Heart left ventricle (tissue), 13 donors: ENCODE results near the gene LRRC18.

ENCODE experiments used
- POLR2A ChIP-seq, 2 donors: fragments of 450-650 bp; IDR thresholded peaks; one replicate each; pipeline ENCODE4 v1.6.1; 2017; ENCODE audit warnings: antibody characterized with exemption in 2 of 2, mild to moderate bottlenecking in 2 of 2, moderate library complexity in 2 of 2
- TF ChIP-seq, protein P1 (sequence below), 12 donors: fragments of 200-600 bp; sonication (generic) in 4 of 12; IDR thresholded peaks; one replicate each; pipeline versions ENCODE4 v1.5.0 to v1.8.0; 2018 to 2022; ENCODE audit warnings: antibody characterized with exemption in 12 of 12, mild to moderate bottlenecking in 5 of 12
- donor health status: ischemic (EF 13 %, LVEDD 7.1; RV severe dilation, severe dysfunction).
- donor health status: DM: no; HTN: yes; CAD: no.
- donor health status: DM: no; HTN: no; CAD: no.
- donor health status: ischemic (EF 25% LVEDD 6.9; RV normal size, moderate dysfunction).
- donor health status: ischemic (EF 25% LVEDD 5.7; RV mildly dilated, moderate dysfunction).
- donor health status: ischemic (EF 35%, LVEDD 5.7; RV mildly dilated, moderate dysfunction).
- donor health status: nonischemic (EF 11% LVEDD 7.7; RV severe dilation, severe dysfunction).
- donor health status: DM: yes; HTN: yes; CAD: no.
- donor health status: PGD.
- donor health status: ischemic (EF 29% LVEDD 5.4; RV normal size, mild dysfunction).
- donor health status: nonischemic (EF 23%, LVEDD 6.1; RV moderate dilation, normal function).

DNA sequence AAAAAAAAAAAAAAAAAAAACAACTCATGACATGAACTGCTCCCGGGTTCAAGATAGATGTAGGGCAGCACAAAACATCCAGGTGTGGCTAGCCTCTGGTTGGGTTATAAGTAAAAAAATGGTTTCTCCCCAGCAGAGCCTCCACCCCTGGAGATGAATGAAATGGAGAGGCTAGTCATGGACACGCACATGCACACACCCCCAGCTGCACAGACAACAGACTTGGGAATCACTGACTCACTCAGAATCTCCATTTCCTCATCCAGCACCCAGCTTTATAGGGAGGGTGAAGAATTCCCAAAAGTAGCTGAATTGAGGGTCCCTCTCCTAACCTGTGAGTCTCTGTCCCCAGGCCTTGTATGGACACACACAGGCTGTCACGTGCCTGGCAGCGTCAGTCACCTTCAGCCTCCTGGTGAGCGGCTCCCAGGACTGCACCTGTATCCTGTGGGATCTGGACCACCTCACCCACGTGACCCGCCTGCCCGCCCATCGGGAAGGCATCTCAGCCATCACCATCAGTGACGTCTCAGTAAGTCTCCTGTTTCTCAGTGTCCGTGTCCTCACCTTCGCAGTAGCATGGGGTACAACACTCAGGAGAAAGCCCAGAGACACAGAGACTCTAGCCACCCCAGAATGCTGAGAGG, 35.0 kb upstream of the LRRC18 start:
- no peak for TF ChIP-seq POLR2A (IDR thresholded peaks at IDR 0.05)
- TF ChIP-seq, protein P1, sequence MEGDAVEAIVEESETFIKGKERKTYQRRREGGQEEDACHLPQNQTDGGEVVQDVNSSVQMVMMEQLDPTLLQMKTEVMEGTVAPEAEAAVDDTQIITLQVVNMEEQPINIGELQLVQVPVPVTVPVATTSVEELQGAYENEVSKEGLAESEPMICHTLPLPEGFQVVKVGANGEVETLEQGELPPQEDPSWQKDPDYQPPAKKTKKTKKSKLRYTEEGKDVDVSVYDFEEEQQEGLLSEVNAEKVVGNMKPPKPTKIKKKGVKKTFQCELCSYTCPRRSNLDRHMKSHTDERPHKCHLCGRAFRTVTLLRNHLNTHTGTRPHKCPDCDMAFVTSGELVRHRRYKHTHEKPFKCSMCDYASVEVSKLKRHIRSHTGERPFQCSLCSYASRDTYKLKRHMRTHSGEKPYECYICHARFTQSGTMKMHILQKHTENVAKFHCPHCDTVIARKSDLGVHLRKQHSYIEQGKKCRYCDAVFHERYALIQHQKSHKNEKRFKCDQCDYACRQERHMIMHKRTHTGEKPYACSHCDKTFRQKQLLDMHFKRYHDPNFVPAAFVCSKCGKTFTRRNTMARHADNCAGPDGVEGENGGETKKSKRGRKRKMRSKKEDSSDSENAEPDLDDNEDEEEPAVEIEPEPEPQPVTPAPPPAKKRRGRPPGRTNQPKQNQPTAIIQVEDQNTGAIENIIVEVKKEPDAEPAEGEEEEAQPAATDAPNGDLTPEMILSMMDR (IDR thresholded peaks at IDR 0.05): no peak
